Sigmoid colon (tissue), 7 donors: ENCODE measurements around the gene RAD9A. TPM values are rescaled to one million over a fixed set of nuclear protein-coding genes. Genes with fewer than 3 reads are reported as not detected.

ENCODE experiments used
- DNase-seq: peaks from one replicate; pipeline ENCODE4 v3.0.0-alpha.2; 2019
- H3K27ac ChIP-seq, 4 donors: fragments of 200-600 bp; sonication (generic); one replicate each; pipeline ENCODE4 v1.5.1; 2016 to 2019; ENCODE audit warnings: mild to moderate bottlenecking in 1 of 4
- H3K27me3 ChIP-seq, 3 donors: fragments of 200-600 bp; sonication (generic); one replicate each; pipeline ENCODE4 v1.5.1; 2019; ENCODE audit warnings: mild to moderate bottlenecking in 1 of 3
- H3K36me3 ChIP-seq, 4 donors: fragments of 200-600 bp; sonication (generic); one replicate each; pipeline ENCODE4 v1.5.1; 2016 to 2019
- H3K4me1 ChIP-seq, 4 donors: fragments of 200-600 bp; sonication (generic); one replicate each; pipeline ENCODE4 v1.5.1; 2017 to 2019
- H3K4me3 ChIP-seq, 4 donors: fragments of 200-600 bp; sonication (generic); one replicate each; pipeline ENCODE4 v1.5.1; 2017 to 2019; ENCODE audit warnings: mild to moderate bottlenecking in 2 of 4, moderate library complexity in 1 of 4
- H3K9me3 ChIP-seq, 4 donors: fragments of 200-600 bp in 3 of 4; sonication (generic) in 3 of 4; one replicate each; pipeline versions ENCODE4 v1.5.1 to v1.6.1; 2013 to 2019
- CTCF ChIP-seq, 4 experiments: fragments of 450-650 bp in 3 of 4; fragments of 200-600 bp in 1 of 4; IDR thresholded peaks; one replicate each; pipeline ENCODE4 v1.5.1; 2016 to 2019; ENCODE audit warnings: antibody characterized with exemption in 4 of 4, mild to moderate bottlenecking in 3 of 4, moderate library complexity in 2 of 4
- EP300 ChIP-seq, 4 donors: sonication (generic); formaldehyde crosslinking; IDR thresholded peaks; one replicate each; pipeline ENCODE4 v1.6.1; 2017; ENCODE audit warnings: antibody characterized with exemption in 4 of 4
- POLR2A ChIP-seq, 2 donors: fragments of 450-650 bp; IDR thresholded peaks; one replicate each; pipeline ENCODE4 v1.6.1; 2016; ENCODE audit warnings: antibody characterized with exemption in 2 of 2, mild to moderate bottlenecking in 2 of 2, moderate library complexity in 2 of 2
- POLR2AphosphoS5 ChIP-seq, 4 donors: sonication (generic); formaldehyde crosslinking; IDR thresholded peaks; one replicate each; pipeline ENCODE4 v1.6.1; 2017; ENCODE audit warnings: antibody characterized with exemption in 4 of 4
- WGBS, 2 donors: extraction: QIAGEN DNeasy Blood & Tissue Kit; methylation state at CpG; one replicate each; pipeline ENCODE4 v1.1.7; 2013; 5-methylcytosine and 5-hydroxymethylcytosine counted together
- intact Hi-C: fragments of 100-400 bp; cut with DNase I; formaldehyde crosslinking; loops from one replicate; pipeline ENCODE4 v1.15.1; 2023
- polyA plus RNA-seq, 3 donors: library from polyadenylated mRNA; stranded (reverse); fragments of 200-250 nt; gene quantifications; one replicate each; pipeline ENCODE4 v1.2.3, GENCODE V29; 2013
- total RNA-seq, 4 donors: library from RNA; depleted of rRNA; stranded (reverse); fragments of >200 nt; gene quantifications; one replicate each; pipeline ENCODE4 v1.1.0, GENCODE V29; 2016
- donor health status: healthy with polysubstance abuse.
- donor health status: Bipolar disorder and iron deficiency.
- donor health status: healthy.

Gene RAD9A
- total and polyA plus RNA-seq, 7 donors = 6.5 to 33.9 (median 15.8) TPM

- Histone ChIP-seq H3K27ac (no peak overlapping the region), H3K4me3 (no peak overlapping the region), H3K27me3 (no peaks in the 10 kb centered on the region), H3K36me3 (peaks cover 17 to 70% (median 42%) of the 10 kb centered on the region in 4 donors), H3K9me3 (no peaks in the 10 kb centered on the region), H3K4me1 (peaks cover 0 to 31% (median 24%) of the 10 kb centered on the region in 4 donors)
- no peak for TF ChIP-seq CTCF (IDR thresholded peaks at IDR 0.05)
- no peak for TF ChIP-seq EP300 (IDR thresholded peaks at IDR 0.05)
- DNase-seq = no peak
- intact Hi-C loops = no loop called here
- WGBS, 2 donors = 94% methylated on average over 24 of the region's 24 CpGs
Observed at GRCh38 chr11:67431346-67432249, 39.8 kb downstream of the RAD9A start.

- H3K4me3 ChIP-seq = no peak overlapping the region
- intact Hi-C loops = no loop called here
- DNase-seq = no peak
- peaks cover 17 to 76% (median 43%) of the 10 kb centered on the region in 4 donors for H3K36me3 ChIP-seq
- 89 to 91% methylated on average over 22 of the region's 22 CpGs for WGBS, 2 donors
- no peak overlapping the region for H3K27ac ChIP-seq
- H3K27me3 ChIP-seq = no peaks in the 10 kb centered on the region
- H3K9me3 ChIP-seq = no peaks in the 10 kb centered on the region
- TF ChIP-seq EP300 (IDR thresholded peaks at IDR 0.05) = no peak
- H3K4me1 ChIP-seq = peaks cover 0 to 34% (median 22%) of the 10 kb centered on the region in 4 donors
Observed at GRCh38 chr11:67432655-67433349, 41.0 kb downstream of the RAD9A start.

GRCh38 chr11:67433536-67434394 is 42.0 kb downstream of the RAD9A start:
- H3K27ac ChIP-seq = no peak overlapping the region
- no peak for DNase-seq
- WGBS, 2 donors = 87 to 88% methylated on average over 22 of the region's 22 CpGs
- peaks cover 0 to 31% (median 21%) of the 10 kb centered on the region in 4 donors for H3K4me1 ChIP-seq
- H3K4me3 ChIP-seq = no peak overlapping the region
- no peaks in the 10 kb centered on the region for H3K9me3 ChIP-seq
- TF ChIP-seq POLR2AphosphoS5 (IDR thresholded peaks at IDR 0.05) (no peak), EP300 (IDR thresholded peaks at IDR 0.05) (no peak), CTCF (IDR thresholded peaks at IDR 0.05) (no peak), POLR2A (IDR thresholded peaks at IDR 0.05) (no peak)
- peaks cover 17 to 86% (median 45%) of the 10 kb centered on the region in 4 donors for H3K36me3 ChIP-seq
- H3K27me3 ChIP-seq = no peaks in the 10 kb centered on the region
- intact Hi-C loops = no loop called here

GRCh38 chr11:67434395-67434881 is 42.7 kb downstream of the RAD9A start:
- no peak overlapping the region for H3K4me3 ChIP-seq
- H3K27me3 ChIP-seq = no peaks in the 10 kb centered on the region
- no peak for TF ChIP-seq EP300 (IDR thresholded peaks at IDR 0.05)
- no peak for TF ChIP-seq CTCF (IDR thresholded peaks at IDR 0.05)
- no peak for TF ChIP-seq POLR2A (IDR thresholded peaks at IDR 0.05)
- TF ChIP-seq POLR2AphosphoS5 (IDR thresholded peaks at IDR 0.05) = no peak
- peaks cover 0 to 25% (median 15%) of the 10 kb centered on the region in 4 donors for H3K4me1 ChIP-seq
- H3K27ac ChIP-seq = no peak overlapping the region
- 78 to 84% methylated on average over 23 of the region's 23 CpGs for WGBS, 2 donors
- no peak for DNase-seq
- H3K36me3 ChIP-seq = peaks cover 17 to 87% (median 45%) of the 10 kb centered on the region in 4 donors
- intact Hi-C loops = no loop called here
- no peaks in the 10 kb centered on the region for H3K9me3 ChIP-seq
